Lung microvascular endothelial cell (primary cell): ENCODE results near the gene PSAP. TPM values are rescaled to one million over a fixed set of nuclear protein-coding genes. Genes with fewer than 3 reads are reported as not detected.

ENCODE experiments used
- DNase-seq, 2 donors: peaks; one replicate each; pipeline versions ENCODE4 v3.0.0 to v3.0.0-alpha.2; 2010; ENCODE audit warnings: low read depth in 2 of 2
- total RNA-seq: library from RNA; depleted of rRNA; stranded (reverse); fragments of >200 nt; gene quantifications from 2 replicates; pipeline ENCODE4 v1.2.1, GENCODE V29; 2014

Gene PSAP
- total RNA-seq, 1 donor from 2014 or later = 688 TPM

DNA sequence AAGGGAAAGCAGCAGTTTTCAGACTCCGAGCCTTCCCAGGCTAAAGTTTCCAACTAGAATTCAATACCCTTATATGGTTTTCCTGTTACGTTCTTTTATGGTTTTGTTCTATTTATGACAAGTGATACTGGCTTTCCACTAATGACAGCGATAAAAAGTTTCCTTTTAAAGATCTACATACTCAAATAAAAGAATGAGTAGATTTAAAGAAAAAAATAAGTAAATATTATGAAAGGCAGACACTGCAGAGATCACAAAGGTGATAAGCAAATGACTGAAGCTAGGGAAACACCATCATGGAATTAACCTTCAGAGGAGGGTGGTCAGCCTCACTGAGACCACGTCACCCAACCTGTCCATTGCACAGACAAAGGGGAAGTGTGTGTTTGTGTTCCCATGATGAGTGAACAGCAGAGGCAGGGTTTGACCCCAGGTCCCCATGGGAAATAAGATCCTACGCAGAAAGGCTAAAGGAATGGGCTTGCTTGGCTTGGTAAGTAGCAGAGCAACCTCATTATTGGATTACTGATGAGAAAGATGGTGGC is 81.7 kb downstream of the PSAP start:
- peak; percentile 84 to 92 for DNase-seq

DNA sequence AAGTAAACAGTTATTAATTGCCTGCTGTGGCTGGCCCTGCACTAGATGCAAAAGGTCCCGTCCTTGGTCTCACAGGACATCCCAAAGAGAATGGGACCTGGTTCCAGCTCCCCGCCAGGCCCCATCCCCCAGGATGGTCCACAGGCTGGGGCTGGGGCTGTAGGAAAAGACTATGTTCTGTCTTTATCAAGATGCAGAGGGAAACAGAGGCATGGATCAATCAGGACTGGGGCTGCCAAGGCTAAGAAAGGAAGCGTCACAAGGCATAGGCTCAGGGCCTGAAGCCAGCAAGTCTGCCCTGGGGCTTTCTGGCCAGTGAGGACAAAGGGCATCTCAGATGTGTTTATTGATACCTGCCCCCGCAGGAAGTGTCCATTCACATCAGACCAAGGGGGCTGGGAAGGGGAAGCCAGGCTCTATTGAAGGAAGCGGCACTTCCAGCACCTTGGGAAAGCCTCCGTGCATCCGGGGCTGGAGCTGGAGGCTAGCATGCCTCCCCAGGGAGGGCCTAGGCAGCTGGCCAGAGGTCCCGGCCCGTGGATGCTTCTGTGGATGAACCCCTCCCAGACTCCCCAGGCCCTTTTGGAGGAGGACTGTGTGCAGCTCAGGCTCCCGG is 83.5 kb downstream of the PSAP start:
- DNase-seq = peak; percentile 10 to 66

GRCh38 chr10:71766717-71767419 is 84.2 kb downstream of the PSAP start:
- peak; percentile 61 to 84 for DNase-seq

Other genes with a start within 250 kb of the PSAP start
- not detected in 2 replicates for gene C10orf105, start 131.5 kb downstream of the PSAP start, total RNA-seq
- gene VSIR, start 77.7 kb downstream of the PSAP start, total RNA-seq = 7.5 and 10.7 TPM in 2 replicates
- gene CHST3, start 113.1 kb upstream of the PSAP start, total RNA-seq = 5.4 and 6.9 TPM in 2 replicates
- 2.2 and 3.0 TPM in 2 replicates for gene SPOCK2, start 237.3 kb upstream of the PSAP start, total RNA-seq